HepG2 (cell line): ENCODE data around the gene ARPC1A. TPM values are rescaled to one million over a fixed set of nuclear protein-coding genes. Genes with fewer than 3 reads are reported as not detected.

Source experiments
- CHCHD3 ChIP-seq: sonication (generic); formaldehyde crosslinking; IDR thresholded peaks from 2 replicates; pipeline ENCODE4 v1.8.0; 2022; ENCODE audit warnings: mild to moderate bottlenecking, missing genetic modification reagents, moderate library complexity
- E2F1 ChIP-seq: sonication (generic); formaldehyde crosslinking; IDR thresholded peaks from 2 replicates; pipeline ENCODE4 v1.5.0; 2020; ENCODE audit warnings: missing genetic modification reagents
- HCFC1 ChIP-seq: fragments of 150-350 bp; IDR thresholded peaks from 2 replicates; pipeline ENCODE4 v1.6.1; 2014; ENCODE audit warnings: low read depth, low read length
- HES4 ChIP-seq: sonication (generic); formaldehyde crosslinking; IDR thresholded peaks from 2 replicates; pipeline ENCODE4 v1.9.0; 2021; ENCODE audit warnings: mild to moderate bottlenecking, missing genetic modification reagents, borderline replicate concordance
- KAT2B ChIP-seq: fragments of 150-350 bp; IDR thresholded peaks from 2 replicates; pipeline ENCODE4 v1.6.1; 2014; ENCODE audit warnings: low read depth, low read length, borderline replicate concordance
- KLF13 ChIP-seq: sonication (generic); formaldehyde crosslinking; IDR thresholded peaks from 2 replicates; pipeline ENCODE4 v1.4.0; 2020; ENCODE audit warnings: mild to moderate bottlenecking, missing genetic modification reagents
- SNAI1 ChIP-seq: sonication (generic); formaldehyde crosslinking; IDR thresholded peaks from 2 replicates; pipeline ENCODE4 v1.5.0; 2020; ENCODE audit warnings: mild to moderate bottlenecking, missing genetic modification reagents, borderline replicate concordance
- WIZ ChIP-seq: sonication (generic); formaldehyde crosslinking; IDR thresholded peaks from 2 replicates; pipeline ENCODE4 v1.5.1; 2020; ENCODE audit warnings: mild to moderate bottlenecking, missing genetic modification reagents
- YEATS2 ChIP-seq: sonication (generic); formaldehyde crosslinking; IDR thresholded peaks from 2 replicates; pipeline ENCODE4 v1.4.0; 2020; ENCODE audit warnings: missing genetic modification reagents, borderline replicate concordance
- ZNF256 ChIP-seq: sonication (generic); formaldehyde crosslinking; conservative IDR thresholded peaks from 2 replicates; pipeline ENCODE4 v1.4.0; 2020; ENCODE audit warnings: missing genetic modification reagents
- ZNF264 ChIP-seq: sonication (generic); formaldehyde crosslinking; IDR thresholded peaks from 2 replicates; pipeline ENCODE4 v1.4.0; 2020; ENCODE audit warnings: missing genetic modification reagents
- ZNF337 ChIP-seq: sonication (generic); formaldehyde crosslinking; IDR thresholded peaks from 2 replicates; pipeline ENCODE4 v1.5.1; 2020; ENCODE audit warnings: missing genetic modification reagents, low read depth, mild to moderate bottlenecking, borderline replicate concordance
- ZNF407 ChIP-seq: sonication (generic); formaldehyde crosslinking; IDR thresholded peaks from one replicate; pipeline ENCODE4 v1.5.1; 2020; ENCODE audit warnings: mild to moderate bottlenecking, missing genetic modification reagents; ENCODE audit errors: not compliant biosample characterization
- polyA plus RNA-seq, 8 experiments: library from polyadenylated mRNA; depleted of rRNA in 3 of 8; stranded (reverse) in 7 of 8; unstranded in 1 of 8; fragments of >200 nt; fragmentation: Illumina TruSeq in 4 of 8; extraction: Trizol in 4 of 8; gene quantifications; 2 replicates each; pipeline versions ENCODE4 v1.2.1 to v1.2.3, GENCODE V29; 2011 to 2016; ENCODE audit warnings: low read depth in 4 of 8, missing spikeins in 1 of 8, mixed read lengths in 1 of 8; ENCODE audit not compliant: insufficient read depth in 1 of 8
- total RNA-seq, 5 experiments: library from RNA; depleted of rRNA; stranded (reverse); fragments of >200 nt; fragmentation: Illumina TruSeq; extraction: Trizol; gene quantifications; 2 replicates each; pipeline ENCODE4 v1.2.3, GENCODE V29; 2016; ENCODE audit warnings: low read depth in 1 of 5
- TF ChIP-seq, protein P1 (sequence below): sonication (generic); formaldehyde crosslinking; conservative IDR thresholded peaks from 2 replicates; pipeline ENCODE4 v1.8.0; 2022; ENCODE audit warnings: low read depth, missing genetic modification reagents
- TF ChIP-seq, protein P2 (sequence below): sonication (generic); formaldehyde crosslinking; IDR thresholded peaks from 2 replicates; pipeline ENCODE4 v1.5.0; 2020; ENCODE audit warnings: mild to moderate bottlenecking, missing genetic modification reagents

The ARPC1A gene
- total and polyA plus RNA-seq, 2 of the 13 experiments (the other 11 are each of a cell fraction or from before 2014, with no cell fraction given), result 44.3 to 88.5 TPM

DNA sequence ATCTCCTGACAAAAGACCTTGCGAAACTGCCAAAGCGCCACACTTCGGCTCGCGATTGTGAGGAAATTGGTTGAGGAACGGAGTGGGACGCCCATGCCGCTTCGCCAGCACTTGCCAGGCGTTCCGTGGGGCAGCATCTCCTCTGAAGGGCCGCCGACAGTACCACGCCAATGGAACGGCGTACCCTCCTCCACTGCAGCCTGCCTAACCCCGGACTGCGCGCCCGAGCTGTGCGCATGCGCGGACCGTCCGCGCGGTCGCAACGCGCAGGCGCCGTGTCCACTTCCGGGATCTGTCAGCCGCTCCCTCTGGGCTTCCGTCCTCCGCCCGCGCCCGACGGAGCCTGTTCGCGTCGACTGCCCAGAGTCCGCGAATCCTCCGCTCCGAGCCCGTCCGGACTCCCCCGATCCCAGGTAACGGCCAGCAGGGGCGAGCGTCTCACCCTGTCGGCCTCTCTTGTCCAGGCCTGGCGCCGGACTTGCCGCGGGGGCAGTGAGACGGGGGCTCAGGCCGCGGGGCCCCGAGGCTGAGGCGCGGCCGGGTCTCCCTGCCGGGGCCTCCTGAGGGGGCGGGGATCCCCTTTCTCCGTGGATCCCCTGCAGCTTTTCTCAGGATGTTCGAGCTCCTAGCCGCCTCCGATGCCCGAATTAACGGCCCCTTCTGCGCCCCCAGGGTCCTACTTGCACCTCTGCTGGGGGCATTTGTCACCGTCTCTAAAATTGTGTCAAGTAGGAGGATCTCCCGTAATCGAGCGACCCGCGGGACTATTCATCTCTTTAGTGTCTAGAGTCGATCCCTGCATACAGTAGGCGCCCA is at the start of gene ARPC1A (continued):
- peak; percentile 93 for TF ChIP-seq ZNF264 (CRISPR knock-in tag)
- TF ChIP-seq ZNF337, result peak; percentile 86; the same call in 1 of the 2 replicates
- TF ChIP-seq HES4, result no peak
- peak; percentile 44; the same call in 1 of the 2 replicates for TF ChIP-seq WIZ (CRISPR knock-in tag)
- TF ChIP-seq, protein P1, sequence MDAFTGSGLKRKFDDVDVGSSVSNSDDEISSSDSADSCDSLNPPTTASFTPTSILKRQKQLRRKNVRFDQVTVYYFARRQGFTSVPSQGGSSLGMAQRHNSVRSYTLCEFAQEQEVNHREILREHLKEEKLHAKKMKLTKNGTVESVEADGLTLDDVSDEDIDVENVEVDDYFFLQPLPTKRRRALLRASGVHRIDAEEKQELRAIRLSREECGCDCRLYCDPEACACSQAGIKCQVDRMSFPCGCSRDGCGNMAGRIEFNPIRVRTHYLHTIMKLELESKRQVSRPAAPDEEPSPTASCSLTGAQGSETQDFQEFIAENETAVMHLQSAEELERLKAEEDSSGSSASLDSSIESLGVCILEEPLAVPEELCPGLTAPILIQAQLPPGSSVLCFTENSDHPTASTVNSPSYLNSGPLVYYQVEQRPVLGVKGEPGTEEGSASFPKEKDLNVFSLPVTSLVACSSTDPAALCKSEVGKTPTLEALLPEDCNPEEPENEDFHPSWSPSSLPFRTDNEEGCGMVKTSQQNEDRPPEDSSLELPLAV (CRISPR knock-in tag), result no peak
- no peak for TF ChIP-seq CHCHD3 (CRISPR knock-in tag)
- peak; percentile 95 for TF ChIP-seq E2F1 (CRISPR knock-in tag)
- TF ChIP-seq, protein P2, sequence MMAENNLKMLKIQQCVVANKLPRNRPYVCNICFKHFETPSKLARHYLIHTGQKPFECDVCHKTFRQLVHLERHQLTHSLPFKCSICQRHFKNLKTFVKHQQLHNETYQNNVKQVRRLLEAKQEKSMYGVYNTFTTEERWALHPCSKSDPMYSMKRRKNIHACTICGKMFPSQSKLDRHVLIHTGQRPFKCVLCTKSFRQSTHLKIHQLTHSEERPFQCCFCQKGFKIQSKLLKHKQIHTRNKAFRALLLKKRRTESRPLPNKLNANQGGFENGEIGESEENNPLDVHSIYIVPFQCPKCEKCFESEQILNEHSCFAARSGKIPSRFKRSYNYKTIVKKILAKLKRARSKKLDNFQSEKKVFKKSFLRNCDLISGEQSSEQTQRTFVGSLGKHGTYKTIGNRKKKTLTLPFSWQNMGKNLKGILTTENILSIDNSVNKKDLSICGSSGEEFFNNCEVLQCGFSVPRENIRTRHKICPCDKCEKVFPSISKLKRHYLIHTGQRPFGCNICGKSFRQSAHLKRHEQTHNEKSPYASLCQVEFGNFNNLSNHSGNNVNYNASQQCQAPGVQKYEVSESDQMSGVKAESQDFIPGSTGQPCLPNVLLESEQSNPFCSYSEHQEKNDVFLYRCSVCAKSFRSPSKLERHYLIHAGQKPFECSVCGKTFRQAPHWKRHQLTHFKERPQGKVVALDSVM (CRISPR knock-in tag), result peak; percentile 95
- TF ChIP-seq ZNF407, result peak; percentile 91
- TF ChIP-seq ZNF256 (CRISPR knock-in tag), result no peak
- TF ChIP-seq KLF13 (CRISPR knock-in tag), result no peak
- TF ChIP-seq HCFC1, result peak; percentile 48; the same call in 1 of the 2 replicates
- TF ChIP-seq YEATS2 (CRISPR knock-in tag), result peak; percentile 98
- TF ChIP-seq SNAI1 (CRISPR knock-in tag), result 0 out of 2 replicates have a peak, but pooled peaks have one; percentile 30
- no peak for TF ChIP-seq KAT2B
